ENCODE results near the gene KCNN3.

Gene KCNN3

GRCh38 chr1:154775621-154776605, 94.2 kb downstream of the KCNN3 start:
- no peak overlapping the region for H3K4me3 ChIP-seq (ENCODE audit: low read depth, low read length)
- no peak for TF ChIP-seq CTCF (conservative IDR thresholded peaks at IDR 0.05; ENCODE audit: low read depth, low read length)
- no peak for DNase-seq (ENCODE audit: low read depth)

GRCh38 chr1:154774175-154774855, 95.8 kb downstream of the KCNN3 start:
- H3K4me3 ChIP-seq (ENCODE audit: low read depth, low read length) = no peak overlapping the region
- no peak for DNase-seq (ENCODE audit: low read depth)
- TF ChIP-seq CTCF (conservative IDR thresholded peaks at IDR 0.05; ENCODE audit: low read depth, low read length) = no peak

- TF ChIP-seq CTCF (conservative IDR thresholded peaks at IDR 0.05; ENCODE audit: low read depth, low read length) = no peak
- no peak for DNase-seq (ENCODE audit: low read depth)
- H3K4me3 ChIP-seq (ENCODE audit: low read depth, low read length) = no peak overlapping the region
These were observed 96.5 kb downstream of the KCNN3 start for GRCh38 chr1:154773551-154773950.

GRCh38 chr1:154772606-154773506, 97.2 kb downstream of the KCNN3 start:
- no peak overlapping the region for H3K4me3 ChIP-seq (ENCODE audit: low read depth, low read length)
- DNase-seq (ENCODE audit: low read depth) = no peak
- TF ChIP-seq CTCF (conservative IDR thresholded peaks at IDR 0.05; ENCODE audit: low read depth, low read length) = no peak

GRCh38 chr1:154772056-154772455, 98.0 kb downstream of the KCNN3 start:
- no peak for TF ChIP-seq CTCF (conservative IDR thresholded peaks at IDR 0.05; ENCODE audit: low read depth, low read length)
- no peak for DNase-seq (ENCODE audit: low read depth)
- no peak overlapping the region for H3K4me3 ChIP-seq (ENCODE audit: low read depth, low read length)

GRCh38 chr1:154770897-154771594, 99.0 kb downstream of the KCNN3 start:
- no peak overlapping the region for H3K4me3 ChIP-seq (ENCODE audit: low read depth, low read length)
- TF ChIP-seq CTCF (conservative IDR thresholded peaks at IDR 0.05; ENCODE audit: low read depth, low read length) = no peak
- no peak for DNase-seq (ENCODE audit: low read depth)

All from choroid plexus epithelial cell (primary cell).